H54 (cell line): ENCODE results near the gene PTGIS.
"Not testable (repeated sequence)": the region's sequence is repeated elsewhere in the genome, so short reads cannot be mapped to it uniquely, and the experiment has no call there.

Experiments
- DNase-seq: peaks from one replicate; pipeline ENCODE4 v3.0.0; 2011; ENCODE audit warnings: low spot score, mixed read lengths; ENCODE audit not compliant: insufficient read length
- FAIRE-seq: peaks from 3 replicates; lab custom pipeline; 2011; peaks lifted over from hg19 to GRCh38; lab: Jason Lieb, UNC
- POLR2A ChIP-seq: IDR thresholded peaks from 2 replicates; pipeline ENCODE4 v1.6.1; 2011; ENCODE audit warnings: low read depth, mild to moderate bottlenecking, low read length

Gene PTGIS

GRCh38 chr20:49567421-49568277 lies at the start of gene PTGIS:
Gene PTGIS (minus strand): TSS chr20:49568137. CDS start chr20:49568116, 21 bp downstream.
- FAIRE-seq: no peak
- DNase-seq: no peak
- TF ChIP-seq POLR2A: no peak

- FAIRE-seq, DNase-seq: not testable (repeated sequence)
Observed at GRCh38 chr20:49617394-49617793, 49.5 kb upstream of the PTGIS start.

- TF ChIP-seq POLR2A: no peak
- DNase-seq (no peak), FAIRE-seq (no peak)
Observed at GRCh38 chr20:49616154-49617007, 48.4 kb upstream of the PTGIS start.

GRCh38 chr20:49615401-49616153 lies 47.6 kb upstream of the PTGIS start:
- FAIRE-seq: no peak
- DNase-seq: peak; percentile 70
- TF ChIP-seq POLR2A: no peak

GRCh38 chr20:49615051-49615400 lies 47.1 kb upstream of the PTGIS start:
- FAIRE-seq, DNase-seq: not testable (repeated sequence)

- no peak for FAIRE-seq
- TF ChIP-seq POLR2A: no peak
- no peak for DNase-seq
Observed at GRCh38 chr20:49614338-49615050, 46.6 kb upstream of the PTGIS start.

- no peak for DNase-seq
Observed at GRCh38 chr20:49612127-49612738, 44.3 kb upstream of the PTGIS start.

GRCh38 chr20:49611539-49612126 lies 43.7 kb upstream of the PTGIS start:
- not testable (repeated sequence) for DNase-seq, FAIRE-seq

More at GRCh38 chr20:49612127-49612738, 44.3 kb upstream of the PTGIS start:
- no peak for TF ChIP-seq POLR2A
- no peak for FAIRE-seq

GRCh38 chr20:49610691-49611538 lies 43.0 kb upstream of the PTGIS start:
- no peak for TF ChIP-seq POLR2A
- DNase-seq: peak; percentile 77
- FAIRE-seq: no peak

GRCh38 chr20:49608752-49609670 lies 41.1 kb upstream of the PTGIS start:
- no peak for DNase-seq
- FAIRE-seq: no peak
- TF ChIP-seq POLR2A: no peak

- TF ChIP-seq POLR2A: no peak
- DNase-seq (no peak), FAIRE-seq (no peak)
Observed at GRCh38 chr20:49607568-49607967, 39.6 kb upstream of the PTGIS start.
